ENCODE data around the gene ZNF532.

Gene ZNF532

GRCh38 chr18:58934356-58934755 lies 69.7 kb downstream of the ZNF532 start:
- Histone ChIP-seq H3K4me2 (ENCODE audit: insufficient read depth, low read length) (no peak overlapping the region), H3K9me3 (ENCODE audit: insufficient read depth, low read length, severe bottlenecking) (no peaks in the 10 kb centered on the region), H3K27ac (ENCODE audit: low read length) (no peak overlapping the region), H3K79me2 (ENCODE audit: insufficient read depth, low read length) (no peaks in the 10 kb centered on the region), H3K36me3 (ENCODE audit: insufficient read depth, low read length) (no peaks in the 10 kb centered on the region), H3K9ac (ENCODE audit: low read depth, low read length) (no peak overlapping the region), H4K20me1 (ENCODE audit: insufficient read depth, low read length) (no peaks in the 10 kb centered on the region), H3K4me3 (ENCODE audit: low read depth in 1 of 2, low read length in 2 of 2) (no peak overlapping the region), H3K4me1 (ENCODE audit: insufficient read depth, low read length) (no peaks in the 10 kb centered on the region), H2AFZ (ENCODE audit: low read depth, low read length) (no peak overlapping the region), H3K27me3 (ENCODE audit: insufficient read depth, low read length, poor library complexity) (peaks cover 29% of the 10 kb centered on the region)
- ATAC-seq (ENCODE audit: insufficient read depth, low read depth) (no peak), DNase-seq (no peak)
- TF ChIP-seq CTCF (IDR thresholded peaks at IDR 0.05; ENCODE audit: borderline replicate concordance, extremely low read depth, low read length, poor library complexity, severe bottlenecking) (no peak), EZH2 (IDR thresholded peaks at IDR 0.05; ENCODE audit: borderline replicate concordance, low read depth, low read length, severe bottlenecking) (no peak)

- H3K9me3 ChIP-seq (ENCODE audit: insufficient read depth, low read length, severe bottlenecking) = no peaks in the 10 kb centered on the region
- H4K20me1 ChIP-seq (ENCODE audit: insufficient read depth, low read length) = no peaks in the 10 kb centered on the region
- ATAC-seq (ENCODE audit: insufficient read depth, low read depth) = no peak
- H2AFZ ChIP-seq (ENCODE audit: low read depth, low read length) = no peak overlapping the region
- peaks cover 29% of the 10 kb centered on the region for H3K27me3 ChIP-seq (ENCODE audit: insufficient read depth, low read length, poor library complexity)
- no peak overlapping the region for H3K9ac ChIP-seq (ENCODE audit: low read depth, low read length)
- no peaks in the 10 kb centered on the region for H3K36me3 ChIP-seq (ENCODE audit: insufficient read depth, low read length)
- no peak for DNase-seq
- no peaks in the 10 kb centered on the region for H3K79me2 ChIP-seq (ENCODE audit: insufficient read depth, low read length)
- TF ChIP-seq CTCF (IDR thresholded peaks at IDR 0.05; ENCODE audit: borderline replicate concordance, extremely low read depth, low read length, poor library complexity, severe bottlenecking) (no peak), EZH2 (IDR thresholded peaks at IDR 0.05; ENCODE audit: borderline replicate concordance, low read depth, low read length, severe bottlenecking) (no peak)
- no peak overlapping the region for H3K27ac ChIP-seq (ENCODE audit: low read length)
- H3K4me3 ChIP-seq (ENCODE audit: low read depth in 1 of 2, low read length in 2 of 2) = no peak overlapping the region
- no peaks in the 10 kb centered on the region for H3K4me1 ChIP-seq (ENCODE audit: insufficient read depth, low read length)
- no peak overlapping the region for H3K4me2 ChIP-seq (ENCODE audit: insufficient read depth, low read length)
Measured at GRCh38 chr18:58934933-58935577, 70.4 kb downstream of the ZNF532 start.

DNA sequence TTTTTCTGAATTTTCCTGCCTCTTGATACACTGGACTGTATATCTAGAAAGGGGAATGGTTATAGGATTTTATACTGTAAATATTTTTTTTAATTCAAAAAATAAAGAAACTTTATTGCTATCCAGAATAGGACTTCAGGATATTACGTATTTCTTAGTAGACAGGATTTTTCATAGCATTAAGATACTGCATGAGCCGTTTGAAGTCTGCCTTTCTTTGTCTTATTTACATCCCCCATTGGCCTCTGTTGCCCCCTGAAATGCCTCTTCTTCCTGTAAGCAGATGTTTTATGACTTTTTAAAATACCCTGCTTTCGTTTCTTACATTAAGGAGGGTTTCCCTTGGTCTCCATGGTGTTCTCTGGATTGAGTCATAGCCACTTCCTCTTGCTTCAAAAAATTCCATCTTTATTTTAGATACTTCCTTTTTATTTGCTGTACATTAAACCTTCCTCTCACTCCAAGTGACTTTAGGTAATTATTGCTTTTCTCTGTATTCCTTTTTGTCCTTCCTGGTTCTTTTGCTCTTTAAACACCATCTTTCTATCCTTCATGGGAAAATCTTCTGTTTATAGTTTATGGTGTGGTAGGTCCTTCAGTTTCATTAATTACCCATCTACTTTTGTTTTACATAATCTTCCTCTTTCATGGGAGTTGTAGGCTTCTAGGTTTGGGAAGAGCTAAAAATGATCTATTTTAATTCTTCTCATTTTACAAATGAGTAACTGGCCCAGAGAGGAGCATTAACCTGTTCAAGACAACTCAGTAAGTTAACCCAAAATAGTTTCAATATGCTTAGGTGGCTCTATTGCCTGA lies 72.6 kb downstream of the ZNF532 start:
- Histone ChIP-seq H3K4me3 (ENCODE audit: low read depth in 1 of 2, low read length in 2 of 2) (no peak overlapping the region), H4K20me1 (ENCODE audit: insufficient read depth, low read length) (no peaks in the 10 kb centered on the region), H3K27ac (ENCODE audit: low read length) (no peak overlapping the region), H3K27me3 (ENCODE audit: insufficient read depth, low read length, poor library complexity) (peaks cover 20% of the 10 kb centered on the region), H3K4me2 (ENCODE audit: insufficient read depth, low read length) (no peak overlapping the region), H3K79me2 (ENCODE audit: insufficient read depth, low read length) (no peaks in the 10 kb centered on the region), H3K4me1 (ENCODE audit: insufficient read depth, low read length) (no peaks in the 10 kb centered on the region), H3K36me3 (ENCODE audit: insufficient read depth, low read length) (no peaks in the 10 kb centered on the region), H3K9ac (ENCODE audit: low read depth, low read length) (no peak overlapping the region), H2AFZ (ENCODE audit: low read depth, low read length) (no peak overlapping the region), H3K9me3 (ENCODE audit: insufficient read depth, low read length, severe bottlenecking) (no peaks in the 10 kb centered on the region)
- DNase-seq = no peak
- ATAC-seq (ENCODE audit: insufficient read depth, low read depth) = no peak
- TF ChIP-seq EZH2 (IDR thresholded peaks at IDR 0.05; ENCODE audit: borderline replicate concordance, low read depth, low read length, severe bottlenecking) (no peak), CTCF (IDR thresholded peaks at IDR 0.05; ENCODE audit: borderline replicate concordance, extremely low read depth, low read length, poor library complexity, severe bottlenecking) (no peak)

All from DND-41 (cell line).